Panc1 (cell line): ENCODE results near the gene HTR2C.

Source experiments
- POLR2AphosphoS5 ChIP-seq: IDR thresholded peaks from 2 replicates; pipeline ENCODE4 v1.6.1; 2012; ENCODE audit warnings: mild to moderate bottlenecking, low read depth, low read length, moderate library complexity
- TCF7L2 ChIP-seq: IDR thresholded peaks from 2 replicates; pipeline ENCODE4 v1.6.1; 2011; ENCODE audit warnings: mild to moderate bottlenecking, low read depth, low read length, inconsistent platforms
- TF ChIP-seq, protein P1 (sequence below): fragments of 450-650 bp; IDR thresholded peaks from 2 replicates; pipeline ENCODE4 v1.5.1; 2017; ENCODE audit warnings: mild to moderate bottlenecking
- TF ChIP-seq, protein P2 (sequence below), 2 experiments: IDR thresholded peaks; 2 replicates each; pipeline ENCODE4 v1.6.1; 2011 to 2012; ENCODE audit warnings: low read depth in 2 of 2, control low read depth in 1 of 2, low read length in 1 of 2, mild to moderate bottlenecking in 1 of 2, moderate library complexity in 1 of 2; ENCODE audit not compliant: insufficient read depth in 1 of 2

- TF ChIP-seq, protein P1, sequence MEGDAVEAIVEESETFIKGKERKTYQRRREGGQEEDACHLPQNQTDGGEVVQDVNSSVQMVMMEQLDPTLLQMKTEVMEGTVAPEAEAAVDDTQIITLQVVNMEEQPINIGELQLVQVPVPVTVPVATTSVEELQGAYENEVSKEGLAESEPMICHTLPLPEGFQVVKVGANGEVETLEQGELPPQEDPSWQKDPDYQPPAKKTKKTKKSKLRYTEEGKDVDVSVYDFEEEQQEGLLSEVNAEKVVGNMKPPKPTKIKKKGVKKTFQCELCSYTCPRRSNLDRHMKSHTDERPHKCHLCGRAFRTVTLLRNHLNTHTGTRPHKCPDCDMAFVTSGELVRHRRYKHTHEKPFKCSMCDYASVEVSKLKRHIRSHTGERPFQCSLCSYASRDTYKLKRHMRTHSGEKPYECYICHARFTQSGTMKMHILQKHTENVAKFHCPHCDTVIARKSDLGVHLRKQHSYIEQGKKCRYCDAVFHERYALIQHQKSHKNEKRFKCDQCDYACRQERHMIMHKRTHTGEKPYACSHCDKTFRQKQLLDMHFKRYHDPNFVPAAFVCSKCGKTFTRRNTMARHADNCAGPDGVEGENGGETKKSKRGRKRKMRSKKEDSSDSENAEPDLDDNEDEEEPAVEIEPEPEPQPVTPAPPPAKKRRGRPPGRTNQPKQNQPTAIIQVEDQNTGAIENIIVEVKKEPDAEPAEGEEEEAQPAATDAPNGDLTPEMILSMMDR = no peak
- TF ChIP-seq, protein P2, sequence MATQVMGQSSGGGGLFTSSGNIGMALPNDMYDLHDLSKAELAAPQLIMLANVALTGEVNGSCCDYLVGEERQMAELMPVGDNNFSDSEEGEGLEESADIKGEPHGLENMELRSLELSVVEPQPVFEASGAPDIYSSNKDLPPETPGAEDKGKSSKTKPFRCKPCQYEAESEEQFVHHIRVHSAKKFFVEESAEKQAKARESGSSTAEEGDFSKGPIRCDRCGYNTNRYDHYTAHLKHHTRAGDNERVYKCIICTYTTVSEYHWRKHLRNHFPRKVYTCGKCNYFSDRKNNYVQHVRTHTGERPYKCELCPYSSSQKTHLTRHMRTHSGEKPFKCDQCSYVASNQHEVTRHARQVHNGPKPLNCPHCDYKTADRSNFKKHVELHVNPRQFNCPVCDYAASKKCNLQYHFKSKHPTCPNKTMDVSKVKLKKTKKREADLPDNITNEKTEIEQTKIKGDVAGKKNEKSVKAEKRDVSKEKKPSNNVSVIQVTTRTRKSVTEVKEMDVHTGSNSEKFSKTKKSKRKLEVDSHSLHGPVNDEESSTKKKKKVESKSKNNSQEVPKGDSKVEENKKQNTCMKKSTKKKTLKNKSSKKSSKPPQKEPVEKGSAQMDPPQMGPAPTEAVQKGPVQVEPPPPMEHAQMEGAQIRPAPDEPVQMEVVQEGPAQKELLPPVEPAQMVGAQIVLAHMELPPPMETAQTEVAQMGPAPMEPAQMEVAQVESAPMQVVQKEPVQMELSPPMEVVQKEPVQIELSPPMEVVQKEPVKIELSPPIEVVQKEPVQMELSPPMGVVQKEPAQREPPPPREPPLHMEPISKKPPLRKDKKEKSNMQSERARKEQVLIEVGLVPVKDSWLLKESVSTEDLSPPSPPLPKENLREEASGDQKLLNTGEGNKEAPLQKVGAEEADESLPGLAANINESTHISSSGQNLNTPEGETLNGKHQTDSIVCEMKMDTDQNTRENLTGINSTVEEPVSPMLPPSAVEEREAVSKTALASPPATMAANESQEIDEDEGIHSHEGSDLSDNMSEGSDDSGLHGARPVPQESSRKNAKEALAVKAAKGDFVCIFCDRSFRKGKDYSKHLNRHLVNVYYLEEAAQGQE (IDR thresholded peaks at IDR 0.05; ENCODE audit: insufficient read depth in 1 of 2, low read depth in 2 of 2, low read length in 1 of 2) = no peak
- TF ChIP-seq POLR2AphosphoS5 = no peak
- TF ChIP-seq TCF7L2 = no peak
Measured at GRCh38 chrX:114650351-114650750, 66.5 kb downstream of the HTR2C start.
